ENCODE measurements around the gene INO80E.

The INO80E gene

DNA sequence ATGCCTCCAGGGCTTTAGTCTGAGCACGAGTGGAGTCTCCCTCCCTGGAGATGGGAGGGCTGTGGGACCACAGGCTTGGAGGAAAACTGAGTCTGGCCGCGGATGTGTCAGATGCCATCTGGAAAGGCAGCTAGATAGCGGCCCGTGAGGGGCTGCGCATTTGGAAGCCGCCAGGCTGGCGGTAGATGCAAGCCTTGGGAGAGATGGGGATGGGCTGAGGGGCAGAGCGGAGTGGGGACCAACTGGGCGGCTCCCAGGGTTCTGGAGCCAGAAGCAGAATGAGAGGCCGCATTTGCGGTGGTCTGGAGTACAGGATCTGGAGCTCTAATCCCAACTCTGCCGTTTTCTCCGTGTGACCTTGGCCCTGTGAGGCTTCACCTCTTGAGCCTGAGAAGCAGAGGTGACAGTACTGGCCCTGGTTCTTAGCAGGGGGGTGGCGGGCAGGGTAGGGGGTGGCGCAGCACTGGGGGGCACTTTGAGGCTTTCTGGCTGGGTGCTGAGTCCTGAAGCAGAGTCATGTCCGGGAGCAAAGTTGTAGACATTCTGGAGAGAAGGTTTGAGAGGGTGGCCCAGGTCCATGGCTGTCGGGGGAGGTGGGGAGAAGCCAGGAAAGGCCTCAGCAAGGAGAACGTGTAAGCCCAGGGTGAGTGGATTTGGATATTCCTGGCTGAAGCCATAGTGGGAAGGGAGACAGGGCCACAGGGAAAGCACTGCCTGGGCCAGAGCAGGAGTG lies 6.7 kb downstream of the INO80E start:
- DNase-seq (ENCODE audit: low spot score), result no peak
- H3K27ac ChIP-seq, result no peak overlapping the region
- no peak overlapping the region for H3K4me3 ChIP-seq
- TF ChIP-seq CTCF (IDR thresholded peaks at IDR 0.05), result no peak

DNA sequence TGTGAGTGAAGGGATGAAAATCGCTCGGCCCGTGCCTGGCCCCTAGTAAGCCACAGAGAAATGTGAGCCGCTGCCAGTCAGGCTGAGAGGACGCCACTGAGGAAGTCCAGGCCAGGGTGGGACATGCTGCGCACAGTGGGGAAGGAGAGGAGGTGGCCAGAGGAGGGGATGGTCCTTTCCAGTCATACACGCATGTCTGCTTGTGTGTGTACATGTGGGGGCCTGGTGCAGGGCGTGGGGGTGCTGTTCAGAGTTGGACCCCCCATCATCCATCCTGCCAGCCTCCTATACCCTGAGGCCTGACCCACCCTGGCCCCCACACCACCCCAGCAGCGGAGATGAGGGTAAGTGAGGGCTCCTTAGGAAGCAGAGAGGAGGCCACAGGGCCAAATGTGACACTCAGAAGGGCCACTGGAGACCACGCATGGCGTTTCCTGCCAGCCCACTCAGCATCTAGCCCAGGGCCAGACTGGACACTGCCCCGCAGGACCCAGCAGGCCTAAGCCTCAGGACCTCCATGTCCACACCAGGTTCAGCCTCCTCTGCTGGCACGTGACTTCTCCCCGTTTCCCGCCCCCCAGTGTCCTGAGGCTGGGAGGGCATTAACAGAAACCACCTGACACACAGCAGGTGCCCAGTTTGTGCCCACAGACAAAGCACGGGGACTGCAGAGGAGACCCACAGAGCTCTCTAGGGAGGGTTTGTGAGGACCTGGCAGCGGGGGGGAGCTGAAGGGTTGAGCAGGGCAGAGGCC lies 7.8 kb downstream of the INO80E start:
- H3K27ac ChIP-seq, result no peak overlapping the region
- DNase-seq (ENCODE audit: low spot score), result no peak
- no peak overlapping the region for H3K4me3 ChIP-seq
- no peak for TF ChIP-seq CTCF (IDR thresholded peaks at IDR 0.05)

- Histone ChIP-seq H3K27ac (no peak overlapping the region), H3K4me3 (no peak overlapping the region)
- DNase-seq (ENCODE audit: low spot score), result no peak
- no peak for TF ChIP-seq CTCF (IDR thresholded peaks at IDR 0.05)
Observed at GRCh38 chr16:30004424-30004776, 8.4 kb downstream of the INO80E start.

DNA sequence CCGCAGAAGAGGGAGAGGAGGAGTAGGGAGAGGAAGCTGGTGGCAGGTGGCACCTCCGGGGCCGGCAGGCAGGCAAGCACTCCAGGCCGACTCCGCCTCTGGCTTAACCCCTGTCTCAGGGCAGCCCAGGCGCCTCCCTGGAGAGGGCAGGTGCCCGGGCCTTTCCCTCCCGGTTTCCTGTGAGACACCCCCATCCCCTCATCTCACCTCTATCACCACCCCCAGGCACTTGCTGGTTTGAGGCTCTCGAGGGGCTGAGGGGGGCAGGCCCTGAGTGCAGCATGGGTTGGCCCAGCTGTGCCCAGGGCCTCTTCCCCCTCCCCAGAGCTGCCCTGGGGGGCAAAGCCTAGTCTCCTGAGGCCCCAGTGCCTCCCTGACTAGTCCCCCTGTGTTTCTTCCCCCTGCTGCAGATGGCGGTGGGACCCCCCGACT lies 8.8 kb downstream of the INO80E start:
- Histone ChIP-seq H3K4me3 (no peak overlapping the region), H3K27ac (no peak overlapping the region)
- TF ChIP-seq CTCF (IDR thresholded peaks at IDR 0.05), result no peak
- no peak for DNase-seq (ENCODE audit: low spot score)

DNA sequence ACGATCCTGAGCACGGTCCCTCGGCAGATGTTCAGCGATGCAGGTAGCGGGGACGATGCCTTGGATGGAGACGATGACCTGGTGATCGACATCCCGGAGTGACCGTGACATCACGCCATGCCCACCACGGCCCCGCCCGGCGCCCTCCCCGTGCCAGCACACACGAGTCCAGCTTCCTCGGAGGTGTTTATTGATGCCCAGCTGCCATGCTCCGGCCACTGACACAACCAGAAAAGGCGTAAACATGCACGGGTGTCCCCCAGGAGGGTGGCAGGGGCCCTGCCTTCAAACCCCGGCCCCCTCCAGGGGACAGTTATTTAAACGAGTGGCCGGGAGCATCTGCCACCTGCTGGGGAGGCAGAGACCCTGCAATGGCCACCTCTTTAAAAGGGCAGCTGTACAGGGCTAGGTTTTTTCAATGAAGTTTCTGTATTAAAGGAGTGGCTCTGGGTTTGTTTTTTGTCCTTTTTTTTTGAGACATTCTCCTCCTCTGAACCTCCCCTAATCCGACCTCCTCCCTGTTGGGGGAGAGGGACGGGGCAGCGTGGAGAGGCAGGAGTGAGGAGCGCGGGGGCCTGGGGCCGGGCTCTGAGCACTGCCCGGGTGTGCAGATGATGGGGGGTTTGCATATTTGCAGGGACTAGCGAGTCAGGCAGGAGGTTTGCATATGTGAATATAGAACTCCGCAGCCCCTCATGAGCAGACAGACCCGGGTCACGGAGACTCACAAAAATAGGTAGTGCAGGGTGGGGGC lies 9.5 kb downstream of the INO80E start:
- Histone ChIP-seq H3K27ac (no peak overlapping the region), H3K4me3 (no peak overlapping the region)
- no peak for DNase-seq (ENCODE audit: low spot score)
- TF ChIP-seq CTCF (IDR thresholded peaks at IDR 0.05), result peak; percentile 62

DNA sequence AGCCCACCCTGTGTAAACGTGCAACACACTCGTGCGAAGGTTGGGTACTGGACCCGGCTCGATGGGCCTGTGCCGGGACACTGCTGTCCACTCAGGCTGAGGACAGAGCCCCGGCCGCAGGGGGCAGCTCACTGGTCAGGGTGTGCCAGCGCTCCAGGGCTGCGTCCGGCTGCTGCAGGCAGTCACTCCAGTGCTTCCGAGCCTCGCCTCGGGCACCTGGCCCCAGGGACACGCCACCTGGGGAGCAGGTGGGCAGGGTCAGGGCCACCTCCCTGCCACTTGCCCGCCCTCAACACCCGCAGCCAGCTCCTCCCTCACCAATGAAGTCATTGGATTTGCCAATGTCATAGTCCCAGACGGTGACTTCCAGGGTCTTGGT lies 10.0 kb downstream of the INO80E start:
- DNase-seq (ENCODE audit: low spot score), result no peak
- H3K4me3 ChIP-seq, result no peak overlapping the region
- H3K27ac ChIP-seq, result no peak overlapping the region
- TF ChIP-seq CTCF (IDR thresholded peaks at IDR 0.05), result no peak
